Subcutaneous adipose tissue (tissue), 4 donors: ENCODE measurements around the gene TOX4. TPM values are rescaled to one million over a fixed set of nuclear protein-coding genes. Genes with fewer than 3 reads are reported as not detected.

Source experiments
- CTCF ChIP-seq: fragments of 450-650 bp; IDR thresholded peaks from one replicate; pipeline ENCODE4 v1.5.1; 2016; ENCODE audit warnings: low read depth, mild to moderate bottlenecking, control low read depth, antibody characterized with exemption, moderate library complexity
- total RNA-seq, 4 donors: library from RNA; depleted of rRNA; stranded (reverse); fragments of >200 nt; gene quantifications; one replicate each; pipeline ENCODE4 v1.1.0, GENCODE V29; 2016

The TOX4 gene
- total RNA-seq, 4 donors from 2014 or later = 46.4 to 57.6 (median 49.2) TPM

GRCh38 chr14:21509432-21510143 lies 32.6 kb downstream of the TOX4 start:
- no peak for TF ChIP-seq CTCF

GRCh38 chr14:21510735-21511657 lies 34.0 kb downstream of the TOX4 start, which contains the start of gene METTL3:
METTL3 (minus strand) TSS chr14:21511340; CDS start chr14:21511223, 117 bp downstream.
- no peak for TF ChIP-seq CTCF

GRCh38 chr14:21514341-21514740 lies 37.3 kb downstream of the TOX4 start:
- TF ChIP-seq CTCF = no peak

GRCh38 chr14:21518725-21519124 lies 41.7 kb downstream of the TOX4 start:
- no peak for TF ChIP-seq CTCF

GRCh38 chr14:21520767-21521166 lies 43.8 kb downstream of the TOX4 start:
- no peak for TF ChIP-seq CTCF

GRCh38 chr14:21521501-21521900 lies 44.5 kb downstream of the TOX4 start:
- TF ChIP-seq CTCF = no peak

GRCh38 chr14:21523203-21523602 lies 46.2 kb downstream of the TOX4 start:
- no peak for TF ChIP-seq CTCF
